Endothelial cell of umbilical vein (primary cell): Measurements from ENCODE around the gene ADRB2. TPM values are rescaled to one million over a fixed set of nuclear protein-coding genes. Genes with fewer than 3 reads are reported as not detected.

Source experiments
- BruUV-seq: library from RNA; stranded (reverse); fragments of 400-500 nt; replicated peaks from 2 replicates; lab custom pipeline; 2021; lab: Mats Ljungman, UMichigan
- CTCF ChIA-PET: fragments of 300-600, 350-600 bp; sonication (Branson Sonifier 250); formaldehyde crosslinking; loops from one replicate; lab custom pipeline; 2021; ENCODE audit warnings: antibody characterized with exemption, inconsistent platforms; lab: Charles Lee
- POLR2A ChIA-PET: fragments of 300-600, 350-600 bp; sonication (Branson Sonifier 250); formaldehyde crosslinking; loops from one replicate; lab custom pipeline; 2021; ENCODE audit warnings: antibody characterized with exemption, inconsistent platforms; lab: Charles Lee
- DNase-seq: peaks from one replicate; pipeline ENCODE4 v3.0.0-alpha.2; 2011; ENCODE audit warnings: low read depth, low spot score
- FAIRE-seq: peaks from 2 replicates; lab custom pipeline; 2011; peaks lifted over from hg19 to GRCh38; lab: Jason Lieb, UNC
- H2AFZ ChIP-seq: 2 replicates; pipeline ENCODE4 v1.6.0; 2012; ENCODE audit warnings: low read depth, low read length, control low read depth, inconsistent platforms
- H3K27ac ChIP-seq: 2 replicates; pipeline ENCODE4 v1.5.1; 2011; ENCODE audit warnings: low read depth, mild to moderate bottlenecking, control low read depth, low read length, moderate library complexity; ENCODE audit not compliant: insufficient read depth
- H3K27me3 ChIP-seq, 2 experiments: 2 replicates each; pipeline versions ENCODE4 v1.6.0 to v1.6.1; 2011; ENCODE audit warnings: low read length in 2 of 2, mixed read lengths in 1 of 2; ENCODE audit not compliant: control insufficient read depth in 2 of 2, insufficient read depth in 2 of 2
- H3K36me3 ChIP-seq, 2 experiments: 2 replicates in 1 of 2; 3 replicates in 1 of 2; pipeline ENCODE4 v1.5.1; 2011; ENCODE audit warnings: low read length in 2 of 2, mild to moderate bottlenecking in 1 of 2, moderate library complexity in 1 of 2; ENCODE audit not compliant: control insufficient read depth in 2 of 2, insufficient read depth in 2 of 2; ENCODE audit errors: extremely low read depth in 1 of 2
- H3K4me1 ChIP-seq: 3 replicates; pipeline ENCODE4 v1.5.1; 2011; ENCODE audit warnings: mild to moderate bottlenecking, low read length; ENCODE audit not compliant: control insufficient read depth, insufficient read depth; ENCODE audit errors: extremely low read depth
- H3K4me2 ChIP-seq: 2 replicates; pipeline ENCODE4 v1.6.1; 2011; ENCODE audit warnings: low read length, control low read depth, mixed read lengths; ENCODE audit not compliant: insufficient read depth
- H3K4me3 ChIP-seq, 3 experiments: fragments of 200-600 bp in 1 of 3; sonication (generic), shearing (Covaris generic) in 1 of 3; replicated peaks in 1 of 3; 2 replicates each; pipeline ENCODE4 v1.5.1; 2011 to 2016; ENCODE audit warnings: control low read depth in 3 of 3, low read length in 3 of 3, mild to moderate bottlenecking in 2 of 3, inconsistent platforms in 1 of 3, low read depth in 1 of 3, moderate library complexity in 1 of 3; ENCODE audit not compliant: insufficient read depth in 1 of 3
- H3K79me2 ChIP-seq: 2 replicates; pipeline ENCODE4 v1.6.0; 2012; ENCODE audit warnings: low read length, inconsistent platforms; ENCODE audit not compliant: control insufficient read depth, insufficient read depth
- H3K9ac ChIP-seq: replicated peaks from 2 replicates; pipeline ENCODE3; 2011; ENCODE audit warnings: low read length, control low read depth; ENCODE audit not compliant: insufficient read depth; ENCODE audit errors: extremely low read depth
- H3K9me1 ChIP-seq: replicated peaks from 3 replicates; pipeline ENCODE4 v1.6.0; 2011; ENCODE audit warnings: mild to moderate bottlenecking, low read length; ENCODE audit not compliant: control insufficient read depth, insufficient read depth; ENCODE audit errors: extremely low read depth
- H3K9me3 ChIP-seq: replicated peaks from 2 replicates; pipeline ENCODE4 v1.5.1; 2012; ENCODE audit warnings: low read length, inconsistent platforms; ENCODE audit not compliant: control insufficient read depth, insufficient read depth
- H4K20me1 ChIP-seq: replicated peaks from 2 replicates; pipeline ENCODE3; 2011; ENCODE audit warnings: mild to moderate bottlenecking, low read length; ENCODE audit not compliant: control insufficient read depth, insufficient read depth; ENCODE audit errors: extremely low read depth
- EZH2 ChIP-seq: IDR thresholded peaks from 2 replicates; pipeline ENCODE4 v1.6.1; 2012; ENCODE audit warnings: borderline replicate concordance, low read depth, mild to moderate bottlenecking, moderate library complexity, low read length, inconsistent platforms; ENCODE audit not compliant: severe bottlenecking
- FOS ChIP-seq: IDR thresholded peaks from 2 replicates; pipeline ENCODE4 v1.6.1; 2011; ENCODE audit warnings: mild to moderate bottlenecking, low read length, moderate library complexity, borderline replicate concordance; ENCODE audit not compliant: insufficient read depth
- GATA2 ChIP-seq: IDR thresholded peaks from 2 replicates; pipeline ENCODE4 v1.7.0; 2011; ENCODE audit warnings: low read depth, mild to moderate bottlenecking, moderate library complexity, mixed read lengths, low read length; ENCODE audit not compliant: insufficient read length, insufficient read depth
- JUN ChIP-seq: IDR thresholded peaks from 2 replicates; pipeline ENCODE4 v1.6.1; 2011; ENCODE audit warnings: borderline replicate concordance, low read depth; ENCODE audit not compliant: insufficient read length, insufficient read depth
- MYC ChIP-seq: IDR thresholded peaks from one replicate; pipeline ENCODE4 v1.6.1; 2011; ENCODE audit warnings: mild to moderate bottlenecking, low read depth, low read length
- POLR2A ChIP-seq: IDR thresholded peaks from 2 replicates; pipeline ENCODE4 v1.6.1; 2012; ENCODE audit warnings: low read depth, mild to moderate bottlenecking, control low read depth, low read length
- POLR2AphosphoS5 ChIP-seq: IDR thresholded peaks from 2 replicates; pipeline ENCODE4 v1.6.1; 2012; ENCODE audit warnings: low read depth, mild to moderate bottlenecking, control low read depth, low read length, moderate library complexity; ENCODE audit not compliant: insufficient read depth
- dilution Hi-C: fragments of 300-500 bp; cut with MboI; formaldehyde crosslinking; loops from one replicate; pipeline ENCODE4 v1.15.0; 2019; ENCODE audit warnings: low sequenced_read_pairs; ENCODE audit not compliant: extremely low pct_ligation_motif_present
- intact Hi-C: fragments of 100-400 bp; cut with micrococcal nuclease; formaldehyde crosslinking; loops from one replicate; pipeline ENCODE4 v1.10.0; 2022
- polyA plus RNA-seq, 4 experiments: library from polyadenylated mRNA; depleted of rRNA in 3 of 4; stranded (reverse) in 3 of 4; unstranded in 1 of 4; fragments of >200 nt; gene quantifications; 2 replicates each; pipeline versions ENCODE4 v1.2.1 to v1.2.3, GENCODE V29; 2011 to 2012; ENCODE audit warnings: missing spikeins in 1 of 4
- total RNA-seq: library from RNA; stranded (reverse); gene quantifications from 2 replicates; pipeline ENCODE4 v1.2.3, GENCODE V29; 2021
- TF ChIP-seq, protein P1 (sequence below): IDR thresholded peaks from 2 replicates; pipeline ENCODE4 v1.6.1; 2011; ENCODE audit not compliant: insufficient read depth, insufficient read length
- TF ChIP-seq, protein P2 (sequence below), 2 donors: IDR thresholded peaks; 1 replicate in 1 of 2; 2 replicates in 1 of 2; pipeline ENCODE4 v1.5.1; 2011; ENCODE audit warnings: low read length in 2 of 2, mild to moderate bottlenecking in 2 of 2, moderate library complexity in 2 of 2, control low read depth in 1 of 2, inconsistent platforms in 1 of 2, low read depth in 1 of 2; ENCODE audit not compliant: insufficient read depth in 1 of 2; ENCODE audit errors: extremely low read depth in 1 of 2

ADRB2 gene
- total and polyA plus RNA-seq, 2 donors (not counting 3 experiments of a cell fraction or from before 2014, with no cell fraction given): 0.86 to 0.88 TPM

DNA sequence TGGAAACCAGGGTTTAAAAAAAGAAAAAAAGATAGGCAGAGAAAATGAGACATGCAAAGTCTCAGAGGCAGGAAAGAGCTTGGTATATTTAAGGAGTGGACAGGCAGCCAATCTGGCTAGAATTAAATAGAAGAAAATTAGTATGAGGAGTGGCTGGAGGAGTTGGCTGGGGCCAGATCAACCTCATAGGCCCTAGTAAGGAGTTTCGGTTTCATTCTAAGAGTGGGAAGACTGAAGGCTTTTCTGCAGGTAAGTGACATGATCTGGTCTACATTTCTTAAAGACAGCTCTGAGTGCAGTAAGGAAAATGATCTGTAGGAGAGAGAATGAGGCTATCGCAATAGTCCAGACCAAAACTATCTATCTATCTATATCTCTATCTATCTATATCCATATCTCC is 27.5 kb downstream of the ADRB2 start:
- intact Hi-C loops: no loop called here
- dilution Hi-C loops: no loop called here
- DNase-seq (no peak), FAIRE-seq (no peak)
- CTCF ChIA-PET: interaction anchor here (1.1 to 2.0 kb wide), 3 partner anchors 22 to 113 kb away, joined by 3 to 6 read pairs (median 3); no protein-coding TSS in a partner anchor
- Histone ChIP-seq H3K4me3 (no peak overlapping the region), H3K36me3 (no peaks in the 10 kb centered on the region), H4K20me1 (no peaks in the 10 kb centered on the region), H3K27me3 (no peaks in the 10 kb centered on the region), H3K4me1 (no peaks in the 10 kb centered on the region), H3K27ac (no peak overlapping the region), H3K4me2 (no peak overlapping the region), H3K9me1 (no peaks in the 10 kb centered on the region), H3K9ac (no peak overlapping the region), H2AFZ (no peak overlapping the region), H3K79me2 (no peaks in the 10 kb centered on the region), H3K9me3 (no peaks in the 10 kb centered on the region)
- POLR2A ChIA-PET: no interaction called here
- no TSS peak for BruUV-seq
- TF ChIP-seq MYC (no peak), POLR2AphosphoS5 (no peak), JUN (no peak), FOS (no peak)
- TF ChIP-seq, protein P1, sequence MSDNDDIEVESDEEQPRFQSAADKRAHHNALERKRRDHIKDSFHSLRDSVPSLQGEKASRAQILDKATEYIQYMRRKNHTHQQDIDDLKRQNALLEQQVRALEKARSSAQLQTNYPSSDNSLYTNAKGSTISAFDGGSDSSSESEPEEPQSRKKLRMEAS: no peak

DNA sequence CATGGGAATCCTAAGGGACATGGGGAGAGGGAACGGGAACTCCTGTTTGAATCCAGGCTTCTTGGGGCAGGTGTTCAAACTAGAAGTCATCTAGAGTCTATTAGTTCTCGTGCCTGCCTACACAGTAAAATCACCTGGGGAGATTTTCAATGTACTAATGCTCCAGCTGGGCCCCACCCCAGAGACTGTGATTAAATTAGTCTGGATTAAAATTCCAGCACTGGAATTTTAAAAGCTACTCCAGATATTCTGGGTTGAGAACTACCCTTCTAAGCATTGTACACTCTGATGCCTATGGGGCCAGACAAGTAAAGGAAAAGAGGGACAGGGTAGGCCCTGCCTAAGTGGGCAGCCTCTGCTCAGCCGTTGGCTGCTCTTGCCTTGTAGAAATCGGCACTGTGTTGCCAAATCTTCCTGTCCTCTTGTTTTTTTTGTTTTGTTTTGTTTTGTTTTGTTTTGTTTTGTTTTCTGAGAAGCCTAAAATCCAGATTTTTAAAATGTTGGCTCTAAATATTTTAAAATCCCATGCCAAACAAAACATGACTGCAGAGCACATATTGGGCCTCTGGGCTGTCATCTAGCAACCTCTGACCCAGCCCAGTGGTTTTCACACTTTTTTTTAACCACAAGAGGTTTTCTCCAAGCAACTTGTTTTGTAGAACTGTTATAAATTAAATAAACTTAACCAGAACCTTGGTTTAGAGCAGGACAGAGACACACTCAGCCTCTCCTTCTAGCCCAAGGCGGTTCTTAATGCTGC is 29.0 kb downstream of the ADRB2 start:
- Histone ChIP-seq H4K20me1 (no peaks in the 10 kb centered on the region), H3K9me3 (no peaks in the 10 kb centered on the region), H3K4me3 (no peak overlapping the region), H3K9ac (no peak overlapping the region), H2AFZ (no peak overlapping the region), H3K4me2 (no peak overlapping the region), H3K4me1 (no peaks in the 10 kb centered on the region), H3K27ac (no peak overlapping the region), H3K9me1 (no peaks in the 10 kb centered on the region), H3K79me2 (no peaks in the 10 kb centered on the region), H3K27me3 (no peaks in the 10 kb centered on the region), H3K36me3 (no peaks in the 10 kb centered on the region)
- ChIA-PET CTCF (no interaction called here), POLR2A (no interaction called here)
- DNase-seq: no peak
- FAIRE-seq: no peak
- TF ChIP-seq EZH2 (no peak), GATA2 (no peak), FOS (no peak), MYC (no peak), POLR2A (no peak), POLR2AphosphoS5 (no peak), JUN (no peak)
- TF ChIP-seq, protein P1: no peak
- TF ChIP-seq, protein P2, sequence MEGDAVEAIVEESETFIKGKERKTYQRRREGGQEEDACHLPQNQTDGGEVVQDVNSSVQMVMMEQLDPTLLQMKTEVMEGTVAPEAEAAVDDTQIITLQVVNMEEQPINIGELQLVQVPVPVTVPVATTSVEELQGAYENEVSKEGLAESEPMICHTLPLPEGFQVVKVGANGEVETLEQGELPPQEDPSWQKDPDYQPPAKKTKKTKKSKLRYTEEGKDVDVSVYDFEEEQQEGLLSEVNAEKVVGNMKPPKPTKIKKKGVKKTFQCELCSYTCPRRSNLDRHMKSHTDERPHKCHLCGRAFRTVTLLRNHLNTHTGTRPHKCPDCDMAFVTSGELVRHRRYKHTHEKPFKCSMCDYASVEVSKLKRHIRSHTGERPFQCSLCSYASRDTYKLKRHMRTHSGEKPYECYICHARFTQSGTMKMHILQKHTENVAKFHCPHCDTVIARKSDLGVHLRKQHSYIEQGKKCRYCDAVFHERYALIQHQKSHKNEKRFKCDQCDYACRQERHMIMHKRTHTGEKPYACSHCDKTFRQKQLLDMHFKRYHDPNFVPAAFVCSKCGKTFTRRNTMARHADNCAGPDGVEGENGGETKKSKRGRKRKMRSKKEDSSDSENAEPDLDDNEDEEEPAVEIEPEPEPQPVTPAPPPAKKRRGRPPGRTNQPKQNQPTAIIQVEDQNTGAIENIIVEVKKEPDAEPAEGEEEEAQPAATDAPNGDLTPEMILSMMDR (IDR thresholded peaks at IDR 0.05; ENCODE audit: extremely low read depth in 1 of 2, insufficient read depth in 1 of 2, low read depth in 1 of 2, low read length in 2 of 2): no peak
- no TSS peak for BruUV-seq
- dilution Hi-C loops (no loop called here), intact Hi-C loops (no loop called here)
